MCF 10A (cell line): ENCODE measurements around the gene RGR. TPM values are rescaled to one million over a fixed set of nuclear protein-coding genes. Genes with fewer than 3 reads are reported as not detected.

Experiments used
- BruUV-seq: library from RNA; stranded (reverse); fragments of 400-500 nt; replicated peaks from 2 replicates; lab custom pipeline; 2021; lab: Mats Ljungman, UMichigan
- CTCF ChIA-PET: fragments of 300-600 bp; sonication (Branson Sonifier 250); formaldehyde crosslinking; extraction: SDS; loops from one replicate; lab custom pipeline; 2021; ENCODE audit warnings: antibody characterized with exemption, inconsistent platforms; lab: Yijun Ruan, JAX
- POLR2A ChIA-PET: fragments of 300-600, 350-650 bp; sonication (Branson Sonifier 250); formaldehyde crosslinking; extraction: SDS; loops from one replicate; lab custom pipeline; 2020; ENCODE audit warnings: antibody characterized with exemption, inconsistent platforms; lab: Yijun Ruan, JAX
- DNase-seq: peaks from one replicate; pipeline ENCODE4 v3.0.0-alpha.2; 2018; ENCODE audit not compliant: unreplicated experiment
- H3K27ac Mint-ChIP-seq: one replicate; pipeline ENCODE4 v1.8.0; 2022; ENCODE audit warnings: mild to moderate bottlenecking, low read depth, mixed read lengths; ENCODE audit not compliant: unreplicated experiment
- H3K27me3 Mint-ChIP-seq: one replicate; pipeline ENCODE4 v1.8.0; 2022; ENCODE audit warnings: mixed read lengths; ENCODE audit not compliant: insufficient read depth, unreplicated experiment
- H3K36me3 Mint-ChIP-seq: one replicate; pipeline ENCODE4 v1.8.0; 2022; ENCODE audit warnings: mild to moderate bottlenecking, moderate library complexity, mixed read lengths; ENCODE audit not compliant: insufficient read depth, unreplicated experiment
- H3K4me1 Mint-ChIP-seq: one replicate; pipeline ENCODE4 v1.8.0; 2022; ENCODE audit warnings: mixed read lengths; ENCODE audit not compliant: insufficient read depth, unreplicated experiment
- H3K4me3 Mint-ChIP-seq: one replicate; pipeline ENCODE4 v1.8.0; 2022; ENCODE audit warnings: mild to moderate bottlenecking, moderate library complexity, mixed read lengths; ENCODE audit not compliant: unreplicated experiment
- H3K9me3 Mint-ChIP-seq: one replicate; pipeline ENCODE4 v1.8.0; 2022; ENCODE audit warnings: mixed read lengths; ENCODE audit not compliant: unreplicated experiment
- intact Hi-C: fragments of 100-400 bp; cut with micrococcal nuclease; formaldehyde crosslinking; loops from 2 replicates; pipeline ENCODE4 v1.14.1; 2022
- total RNA-seq: library from RNA; stranded (reverse); gene quantifications from 2 replicates; pipeline ENCODE4 v1.2.3, GENCODE V29; 2022
- TF ChIP-seq, protein P1 (sequence below): fragments of 200-600 bp; IDR thresholded peaks from one replicate; pipeline ENCODE4 v1.8.0; 2022; ENCODE audit warnings: antibody characterized with exemption, mild to moderate bottlenecking; ENCODE audit not compliant: unreplicated experiment

RGR gene
- total RNA-seq, 1 experiment from 2014 or later: not detected

DNA sequence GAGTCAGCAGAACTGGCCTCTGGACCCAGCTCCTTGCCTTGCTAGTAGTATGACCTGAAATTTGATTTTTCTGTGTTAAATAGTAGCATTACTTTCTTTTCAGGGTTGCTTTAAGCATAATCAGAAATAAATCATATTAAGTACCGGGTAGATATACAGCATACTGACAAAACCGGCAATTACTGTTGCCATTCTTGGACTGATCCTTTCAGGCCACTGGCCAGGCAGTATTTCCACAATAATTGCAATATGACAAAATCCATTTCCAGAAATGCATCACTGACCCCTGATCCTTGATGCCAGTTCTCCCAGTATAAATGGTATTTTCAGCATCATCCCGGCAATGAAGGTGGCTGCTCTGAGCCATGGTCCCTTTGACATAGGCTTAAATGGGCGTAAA, 10.4 kb upstream of the RGR start:
- TF ChIP-seq, protein P1, sequence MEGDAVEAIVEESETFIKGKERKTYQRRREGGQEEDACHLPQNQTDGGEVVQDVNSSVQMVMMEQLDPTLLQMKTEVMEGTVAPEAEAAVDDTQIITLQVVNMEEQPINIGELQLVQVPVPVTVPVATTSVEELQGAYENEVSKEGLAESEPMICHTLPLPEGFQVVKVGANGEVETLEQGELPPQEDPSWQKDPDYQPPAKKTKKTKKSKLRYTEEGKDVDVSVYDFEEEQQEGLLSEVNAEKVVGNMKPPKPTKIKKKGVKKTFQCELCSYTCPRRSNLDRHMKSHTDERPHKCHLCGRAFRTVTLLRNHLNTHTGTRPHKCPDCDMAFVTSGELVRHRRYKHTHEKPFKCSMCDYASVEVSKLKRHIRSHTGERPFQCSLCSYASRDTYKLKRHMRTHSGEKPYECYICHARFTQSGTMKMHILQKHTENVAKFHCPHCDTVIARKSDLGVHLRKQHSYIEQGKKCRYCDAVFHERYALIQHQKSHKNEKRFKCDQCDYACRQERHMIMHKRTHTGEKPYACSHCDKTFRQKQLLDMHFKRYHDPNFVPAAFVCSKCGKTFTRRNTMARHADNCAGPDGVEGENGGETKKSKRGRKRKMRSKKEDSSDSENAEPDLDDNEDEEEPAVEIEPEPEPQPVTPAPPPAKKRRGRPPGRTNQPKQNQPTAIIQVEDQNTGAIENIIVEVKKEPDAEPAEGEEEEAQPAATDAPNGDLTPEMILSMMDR: no peak
- no peak overlapping the region for H3K27ac Mint-ChIP-seq

DNA sequence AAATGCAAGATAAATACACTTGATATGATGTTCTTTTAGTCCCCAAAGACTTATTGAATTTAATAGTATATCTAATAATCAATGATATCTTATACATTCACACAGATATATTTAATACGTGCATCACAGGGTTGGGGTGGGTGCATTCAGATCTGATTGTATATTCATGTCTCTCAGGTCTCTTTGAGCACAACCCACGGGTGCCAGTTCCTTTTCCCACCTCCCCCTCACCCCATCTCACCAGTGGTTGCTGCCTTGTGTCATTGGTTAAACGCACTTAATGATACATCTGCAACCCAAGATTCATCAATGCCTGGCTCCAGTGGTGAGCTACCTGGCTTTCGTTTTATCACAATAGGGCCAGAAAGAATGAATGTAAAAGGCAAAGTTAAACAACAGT, 9.8 kb upstream of the RGR start:
- BruUV-seq: no TSS peak
- POLR2A ChIA-PET: no interaction called here
- Mint-ChIP-seq H3K36me3 (no peaks in the 10 kb centered on the region), H3K4me3 (no peak overlapping the region), H3K9me3 (no peaks in the 10 kb centered on the region), H3K27ac (no peak overlapping the region), H3K27me3 (peaks cover 13% of the 10 kb centered on the region), H3K4me1 (peaks cover 4% of the 10 kb centered on the region)
- TF ChIP-seq, protein P1: no peak
- intact Hi-C loops: no loop called here
- DNase-seq: no peak
- CTCF ChIA-PET: interaction anchor here (0.7 kb wide), 1 partner anchor 370 kb away, joined by 3 read pairs; no protein-coding TSS in a partner anchor

More for the DNA sequence above, 10.4 kb upstream of the RGR start:
- no peak for DNase-seq
- no TSS peak for BruUV-seq
- Mint-ChIP-seq H3K9me3 (no peaks in the 10 kb centered on the region), H3K4me3 (no peak overlapping the region), H3K4me1 (peaks cover 4% of the 10 kb centered on the region), H3K36me3 (no peaks in the 10 kb centered on the region), H3K27me3 (peaks cover 7% of the 10 kb centered on the region)
- CTCF ChIA-PET: no interaction called here
- POLR2A ChIA-PET: no interaction called here
- intact Hi-C loops: no loop called here

DNA sequence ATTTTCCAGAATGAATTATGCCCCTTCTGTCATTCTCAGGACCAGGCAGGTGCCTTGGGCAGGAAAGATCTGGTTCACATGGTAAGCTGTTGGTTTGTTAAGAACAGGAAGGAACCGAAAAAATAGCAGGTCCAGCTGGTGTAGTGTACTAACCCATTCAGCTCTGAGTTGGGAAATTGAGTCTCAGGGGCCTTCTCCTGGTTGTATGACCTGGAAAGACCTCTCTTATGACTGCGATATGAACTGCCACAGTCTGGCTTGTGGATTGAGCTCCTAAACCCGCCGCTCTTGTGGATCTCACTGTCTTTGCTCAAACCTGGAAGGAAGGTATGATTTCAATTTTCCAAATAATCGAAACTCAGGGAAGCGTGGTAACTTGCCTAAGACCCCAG, 8.1 kb upstream of the RGR start:
- Mint-ChIP-seq H3K27ac (no peak overlapping the region), H3K27me3 (peaks cover 17% of the 10 kb centered on the region)
- intact Hi-C loops: no loop called here

GRCh38 chr10:84237199-84238051, 7.4 kb upstream of the RGR start:
- H3K4me3 Mint-ChIP-seq: no peak overlapping the region
- H3K4me1 Mint-ChIP-seq: no peaks in the 10 kb centered on the region
- H3K36me3 Mint-ChIP-seq: no peaks in the 10 kb centered on the region
- H3K9me3 Mint-ChIP-seq: no peaks in the 10 kb centered on the region
- TF ChIP-seq, protein P1: no peak
- intact Hi-C loops: no loop called here
- POLR2A ChIA-PET: no interaction called here
- DNase-seq: no peak
- BruUV-seq: no TSS peak
- no peak overlapping the region for H3K27ac Mint-ChIP-seq
- H3K27me3 Mint-ChIP-seq: peaks cover 17% of the 10 kb centered on the region
- CTCF ChIA-PET: interaction anchor here (0.7 to 0.9 kb wide), 3 partner anchors 23 to 193 kb away, joined by 3 to 4 read pairs (median 4); no protein-coding TSS in a partner anchor

More for the DNA sequence above, 8.1 kb upstream of the RGR start:
- Mint-ChIP-seq H3K4me1 (no peaks in the 10 kb centered on the region), H3K4me3 (no peak overlapping the region), H3K9me3 (no peaks in the 10 kb centered on the region), H3K36me3 (no peaks in the 10 kb centered on the region)
- BruUV-seq: no TSS peak
- CTCF ChIA-PET: interaction anchor here (0.6 to 0.9 kb wide), 4 partner anchors 22 to 194 kb away, joined by 3 to 4 read pairs (median 4); no protein-coding TSS in a partner anchor
- POLR2A ChIA-PET: interaction anchor here (0.6 kb wide), 1 partner anchor 73 kb away, joined by 3 read pairs; no protein-coding TSS in a partner anchor
- DNase-seq: no peak
- TF ChIP-seq, protein P1: no peak
